Gastroesophageal sphincter (tissue), 3 donors: ENCODE measurements around the gene PCSK2.

ENCODE experiments used
- EP300 ChIP-seq: sonication (generic); formaldehyde crosslinking; IDR thresholded peaks from one replicate; pipeline ENCODE4 v1.6.1; 2017; ENCODE audit warnings: antibody characterized with exemption, mild to moderate bottlenecking
- POLR2A ChIP-seq, 2 donors: fragments of 450-650 bp; IDR thresholded peaks; one replicate each; pipeline ENCODE4 v1.6.1; 2017; ENCODE audit warnings: antibody characterized with exemption in 2 of 2, mild to moderate bottlenecking in 2 of 2, moderate library complexity in 1 of 2
- POLR2AphosphoS5 ChIP-seq: sonication (generic); formaldehyde crosslinking; IDR thresholded peaks from one replicate; pipeline ENCODE4 v1.6.1; 2017; ENCODE audit warnings: antibody characterized with exemption
- TF ChIP-seq, protein P1 (sequence below), 4 experiments: fragments of 200-600 bp in 2 of 4; fragments of 450-650 bp in 2 of 4; sonication (generic) in 1 of 4; IDR thresholded peaks; one replicate each; pipeline ENCODE4 v1.5.1; 2017 to 2019; ENCODE audit warnings: antibody characterized with exemption in 4 of 4, mild to moderate bottlenecking in 2 of 4, moderate library complexity in 2 of 4

DNA sequence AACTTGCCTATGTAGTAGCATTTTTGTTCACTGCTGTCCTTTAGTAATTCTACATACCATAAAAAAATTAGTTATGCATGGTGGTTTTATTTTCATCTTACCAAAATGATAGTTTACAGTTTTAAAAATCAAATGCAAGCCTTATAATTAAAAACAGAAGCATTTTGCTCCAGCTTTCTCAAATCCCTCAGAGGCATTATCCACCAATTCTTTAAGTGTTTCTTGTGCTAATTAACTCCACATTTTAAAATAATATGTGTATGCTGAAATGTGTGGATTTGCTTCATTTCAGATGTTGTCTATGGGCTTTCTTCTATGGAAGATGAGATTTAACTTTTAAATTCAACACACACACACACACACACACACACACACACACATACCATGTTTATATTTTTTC is 49.3 kb downstream of the PCSK2 start:
- TF ChIP-seq, protein P1, sequence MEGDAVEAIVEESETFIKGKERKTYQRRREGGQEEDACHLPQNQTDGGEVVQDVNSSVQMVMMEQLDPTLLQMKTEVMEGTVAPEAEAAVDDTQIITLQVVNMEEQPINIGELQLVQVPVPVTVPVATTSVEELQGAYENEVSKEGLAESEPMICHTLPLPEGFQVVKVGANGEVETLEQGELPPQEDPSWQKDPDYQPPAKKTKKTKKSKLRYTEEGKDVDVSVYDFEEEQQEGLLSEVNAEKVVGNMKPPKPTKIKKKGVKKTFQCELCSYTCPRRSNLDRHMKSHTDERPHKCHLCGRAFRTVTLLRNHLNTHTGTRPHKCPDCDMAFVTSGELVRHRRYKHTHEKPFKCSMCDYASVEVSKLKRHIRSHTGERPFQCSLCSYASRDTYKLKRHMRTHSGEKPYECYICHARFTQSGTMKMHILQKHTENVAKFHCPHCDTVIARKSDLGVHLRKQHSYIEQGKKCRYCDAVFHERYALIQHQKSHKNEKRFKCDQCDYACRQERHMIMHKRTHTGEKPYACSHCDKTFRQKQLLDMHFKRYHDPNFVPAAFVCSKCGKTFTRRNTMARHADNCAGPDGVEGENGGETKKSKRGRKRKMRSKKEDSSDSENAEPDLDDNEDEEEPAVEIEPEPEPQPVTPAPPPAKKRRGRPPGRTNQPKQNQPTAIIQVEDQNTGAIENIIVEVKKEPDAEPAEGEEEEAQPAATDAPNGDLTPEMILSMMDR (IDR thresholded peaks at IDR 0.05) = no peak
- TF ChIP-seq EP300 = no peak
- no peak for TF ChIP-seq POLR2A (IDR thresholded peaks at IDR 0.05)
- no peak for TF ChIP-seq POLR2AphosphoS5
